SU-DHL-6 (cell line): Measurements from ENCODE around the gene CDH23.

Source experiments
- H2AFZ ChIP-seq: fragments of 200-600 bp; sonication (generic); 2 replicates; pipeline ENCODE4 v1.6.1; 2014; ENCODE audit warnings: low read depth, mild to moderate bottlenecking, moderate library complexity, mixed read lengths, antibody characterized with exemption, low read length; ENCODE audit not compliant: severe bottlenecking
- H3F3A ChIP-seq: fragments of 200-600 bp; shearing (Covaris generic); 2 replicates; pipeline ENCODE4 v1.6.0; 2016; ENCODE audit warnings: antibody characterized with exemption, mild to moderate bottlenecking; ENCODE audit not compliant: insufficient read depth
- H3K27ac ChIP-seq: fragments of 200-600 bp; sonication (generic); 2 replicates; pipeline ENCODE4 v1.5.1; 2016; ENCODE audit warnings: low read depth, mild to moderate bottlenecking, low read length, moderate library complexity, mixed read lengths
- H3K27me3 ChIP-seq: fragments of 200-600 bp; sonication (generic), shearing (Covaris generic); 2 replicates; pipeline ENCODE4 v1.6.0; 2014; ENCODE audit warnings: mild to moderate bottlenecking, low read length
- H3K36me3 ChIP-seq: fragments of 200-600 bp; sonication (generic); 2 replicates; pipeline ENCODE4 v1.6.1; 2014; ENCODE audit warnings: mild to moderate bottlenecking, low read length, mixed read lengths
- H3K4me2 ChIP-seq: fragments of 300-600, 200-600 bp; shearing (Covaris generic), sonication (generic); 2 replicates; pipeline ENCODE4 v1.6.0; 2014; ENCODE audit warnings: low read length, low read depth, mild to moderate bottlenecking; ENCODE audit not compliant: poor library complexity, severe bottlenecking
- H3K4me3 ChIP-seq: fragments of 200-600 bp; sonication (generic); 2 replicates; pipeline ENCODE4 v1.5.1; 2014; ENCODE audit warnings: antibody characterized with exemption, low read length, mild to moderate bottlenecking, mixed read lengths; ENCODE audit not compliant: insufficient read depth, poor library complexity, severe bottlenecking
- H3K79me2 ChIP-seq: fragments of 200-600 bp; sonication (generic); 2 replicates; pipeline ENCODE4 v1.6.1; 2014; ENCODE audit warnings: mild to moderate bottlenecking, low read length, moderate library complexity; ENCODE audit not compliant: insufficient read depth
- H3K9ac ChIP-seq: fragments of 200-600 bp; sonication (generic); 2 replicates; pipeline ENCODE4 v1.7.0; 2014; ENCODE audit warnings: mild to moderate bottlenecking, low read length
- H3K9me2 ChIP-seq: fragments of 200-600 bp; sonication (generic); replicated peaks from 2 replicates; pipeline ENCODE4 v1.6.1; 2014; ENCODE audit warnings: low read length; ENCODE audit not compliant: insufficient read depth
- H3K9me3 ChIP-seq: fragments of 200-600 bp; sonication (generic); 2 replicates; pipeline ENCODE4 v1.6.1; 2014; ENCODE audit warnings: low read length, mixed read lengths; ENCODE audit not compliant: insufficient read depth
- H4K20me1 ChIP-seq: fragments of 200-600 bp; sonication (generic); 2 replicates; pipeline ENCODE4 v1.6.1; 2014; ENCODE audit warnings: low read depth, mild to moderate bottlenecking, antibody characterized with exemption, low read length, moderate library complexity, mixed read lengths
- CTCF ChIP-seq: fragments of 200-600 bp; sonication (generic); IDR thresholded peaks from one replicate; pipeline ENCODE4 v1.5.1; 2017; ENCODE audit warnings: antibody characterized with exemption, mild to moderate bottlenecking, low read length, moderate library complexity; ENCODE audit not compliant: insufficient read depth, poor library complexity, severe bottlenecking
- EZH2phosphoT487 ChIP-seq: fragments of 200-600 bp; sonication (generic), shearing (Covaris generic); conservative IDR thresholded peaks from 2 replicates; pipeline ENCODE4 v1.6.1; 2018; ENCODE audit warnings: mild to moderate bottlenecking, antibody characterized with exemption, low read length, moderate library complexity, mixed read lengths

CDH23 gene

DNA sequence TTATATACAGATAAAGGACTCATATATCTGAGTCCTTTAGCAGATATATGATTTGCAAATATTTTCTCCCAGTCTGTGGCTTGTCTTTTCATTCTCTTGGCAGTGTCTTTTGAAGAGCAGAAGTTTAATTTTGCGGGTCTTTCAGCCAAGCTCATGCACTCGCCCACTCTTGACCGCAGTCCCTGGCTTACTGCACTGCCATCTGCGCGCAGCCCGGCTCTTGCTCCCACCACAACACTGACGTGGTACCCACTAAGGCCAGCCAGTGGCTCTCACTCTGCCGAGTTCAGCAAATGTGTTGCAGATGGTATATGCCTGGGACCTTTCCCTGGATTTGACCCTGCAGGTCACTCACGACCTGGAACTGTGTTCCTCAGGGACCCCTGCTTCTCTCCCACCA is 74.3 kb downstream of the CDH23 start:
- Histone ChIP-seq H3K79me2 (no peaks in the 10 kb centered on the region), H3K4me3 (no peak overlapping the region), H3F3A (no peaks in the 10 kb centered on the region), H4K20me1 (no peaks in the 10 kb centered on the region), H3K36me3 (no peaks in the 10 kb centered on the region), H2AFZ (no peak overlapping the region), H3K9me2 (no peaks in the 10 kb centered on the region), H3K9me3 (no peaks in the 10 kb centered on the region), H3K4me2 (no peak overlapping the region), H3K27me3 (no peaks in the 10 kb centered on the region), H3K27ac (no peak overlapping the region), H3K9ac (no peak overlapping the region)
- TF ChIP-seq EZH2phosphoT487, result no peak
- TF ChIP-seq CTCF, result no peak

- Histone ChIP-seq H3K9ac (no peak overlapping the region), H3F3A (no peaks in the 10 kb centered on the region), H2AFZ (no peak overlapping the region), H3K27me3 (no peaks in the 10 kb centered on the region), H3K9me2 (no peaks in the 10 kb centered on the region), H3K27ac (no peak overlapping the region), H3K36me3 (no peaks in the 10 kb centered on the region), H3K4me2 (no peak overlapping the region), H3K4me3 (no peak overlapping the region), H4K20me1 (no peaks in the 10 kb centered on the region), H3K9me3 (no peaks in the 10 kb centered on the region), H3K79me2 (no peaks in the 10 kb centered on the region)
- TF ChIP-seq EZH2phosphoT487, result no peak
- no peak for TF ChIP-seq CTCF
Observed at GRCh38 chr10:71471957-71472365, 75.2 kb downstream of the CDH23 start.

DNA sequence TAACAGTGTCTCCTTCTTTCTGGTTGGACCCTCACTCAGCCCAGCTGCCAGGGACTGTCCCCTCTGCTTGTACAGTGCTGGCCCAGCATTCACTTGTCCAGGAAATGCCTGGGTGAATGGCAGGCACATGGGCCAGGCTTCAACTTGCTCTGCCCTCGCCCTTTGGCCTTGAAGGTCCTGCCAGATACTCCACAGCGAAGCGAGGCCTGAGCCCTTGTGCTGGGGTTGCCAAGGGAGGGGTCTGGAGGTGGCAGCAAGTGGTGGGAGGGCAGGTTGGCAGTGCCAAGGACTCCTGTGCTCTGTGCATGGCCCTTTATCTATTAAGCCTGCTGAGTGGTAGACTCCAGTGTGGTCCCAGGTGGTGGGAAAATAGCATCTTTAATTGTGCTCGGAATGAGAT is 75.7 kb downstream of the CDH23 start:
- Histone ChIP-seq H3K36me3 (no peaks in the 10 kb centered on the region), H3K9me2 (no peaks in the 10 kb centered on the region), H3K79me2 (no peaks in the 10 kb centered on the region), H3K9ac (no peak overlapping the region), H3K4me3 (no peak overlapping the region), H3F3A (no peaks in the 10 kb centered on the region), H2AFZ (no peak overlapping the region), H3K27ac (no peak overlapping the region), H3K9me3 (no peaks in the 10 kb centered on the region), H3K4me2 (no peak overlapping the region), H3K27me3 (no peaks in the 10 kb centered on the region), H4K20me1 (no peaks in the 10 kb centered on the region)
- TF ChIP-seq CTCF, result no peak
- no peak for TF ChIP-seq EZH2phosphoT487

DNA sequence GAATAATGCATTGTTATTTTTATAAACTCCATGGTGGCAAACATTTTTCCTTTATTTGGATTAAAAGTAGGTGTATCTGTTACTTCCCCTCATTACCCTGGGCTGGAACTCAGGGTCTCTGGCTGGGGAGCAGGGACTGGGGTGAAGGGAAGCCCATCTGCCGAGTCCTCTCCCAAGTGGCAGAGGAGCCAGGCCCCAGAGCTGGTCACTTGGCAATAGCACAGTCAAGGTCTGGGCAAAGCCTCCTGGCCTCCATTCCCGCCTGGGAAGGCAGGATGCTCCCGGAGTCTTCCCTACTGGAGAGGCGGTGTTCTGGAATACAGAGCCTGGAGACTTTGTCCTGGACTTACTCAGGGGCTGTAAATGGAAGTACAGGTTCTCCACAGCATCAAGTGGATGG is 76.2 kb downstream of the CDH23 start:
- Histone ChIP-seq H3K9me3 (no peaks in the 10 kb centered on the region), H3K9ac (no peak overlapping the region), H3K79me2 (no peaks in the 10 kb centered on the region), H3K9me2 (no peaks in the 10 kb centered on the region), H3K27me3 (no peaks in the 10 kb centered on the region), H3F3A (no peaks in the 10 kb centered on the region), H3K4me3 (no peak overlapping the region), H3K36me3 (no peaks in the 10 kb centered on the region), H2AFZ (no peak overlapping the region), H3K27ac (no peak overlapping the region), H4K20me1 (no peaks in the 10 kb centered on the region), H3K4me2 (no peak overlapping the region)
- TF ChIP-seq EZH2phosphoT487, result no peak
- TF ChIP-seq CTCF, result no peak
